Brain microvascular endothelial cell (primary cell): ENCODE results near the gene RAD21L1.

ENCODE experiments used
- DNase-seq: peaks from one replicate; pipeline ENCODE4 v3.0.0-alpha.2; 2020
- H3K27ac ChIP-seq: fragments of 250-450 bp; sonication (Bioruptor Pico); 2 replicates; pipeline ENCODE4 v1.5.1; 2020; ENCODE audit warnings: mild to moderate bottlenecking, moderate library complexity
- H3K27me3 ChIP-seq: fragments of 250-450 bp; sonication (Bioruptor Pico); replicated peaks from 2 replicates; pipeline ENCODE4 v1.5.1; 2020; ENCODE audit warnings: mild to moderate bottlenecking
- H3K36me3 ChIP-seq: fragments of 250-450 bp; sonication (Bioruptor Pico); replicated peaks from 2 replicates; pipeline ENCODE4 v1.5.1; 2020; ENCODE audit warnings: mild to moderate bottlenecking
- H3K4me3 ChIP-seq: 2 replicates; pipeline ENCODE4 v1.5.1; 2011; ENCODE audit warnings: low read depth, mild to moderate bottlenecking, control low read depth, low read length, moderate library complexity
- in situ Hi-C: cut with HindIII; loops from 2 replicates; pipeline ENCODE4 v1.10.0; 2017; ENCODE audit warnings: low sequenced_read_pairs, low pct_ligation_motif_present
- TF ChIP-seq, protein P1 (sequence below): IDR thresholded peaks from 2 replicates; pipeline ENCODE4 v1.5.1; 2011; ENCODE audit warnings: low read depth, mild to moderate bottlenecking, moderate library complexity, low read length, control low read depth, inconsistent platforms; ENCODE audit errors: missing control alignments

Gene RAD21L1

DNA sequence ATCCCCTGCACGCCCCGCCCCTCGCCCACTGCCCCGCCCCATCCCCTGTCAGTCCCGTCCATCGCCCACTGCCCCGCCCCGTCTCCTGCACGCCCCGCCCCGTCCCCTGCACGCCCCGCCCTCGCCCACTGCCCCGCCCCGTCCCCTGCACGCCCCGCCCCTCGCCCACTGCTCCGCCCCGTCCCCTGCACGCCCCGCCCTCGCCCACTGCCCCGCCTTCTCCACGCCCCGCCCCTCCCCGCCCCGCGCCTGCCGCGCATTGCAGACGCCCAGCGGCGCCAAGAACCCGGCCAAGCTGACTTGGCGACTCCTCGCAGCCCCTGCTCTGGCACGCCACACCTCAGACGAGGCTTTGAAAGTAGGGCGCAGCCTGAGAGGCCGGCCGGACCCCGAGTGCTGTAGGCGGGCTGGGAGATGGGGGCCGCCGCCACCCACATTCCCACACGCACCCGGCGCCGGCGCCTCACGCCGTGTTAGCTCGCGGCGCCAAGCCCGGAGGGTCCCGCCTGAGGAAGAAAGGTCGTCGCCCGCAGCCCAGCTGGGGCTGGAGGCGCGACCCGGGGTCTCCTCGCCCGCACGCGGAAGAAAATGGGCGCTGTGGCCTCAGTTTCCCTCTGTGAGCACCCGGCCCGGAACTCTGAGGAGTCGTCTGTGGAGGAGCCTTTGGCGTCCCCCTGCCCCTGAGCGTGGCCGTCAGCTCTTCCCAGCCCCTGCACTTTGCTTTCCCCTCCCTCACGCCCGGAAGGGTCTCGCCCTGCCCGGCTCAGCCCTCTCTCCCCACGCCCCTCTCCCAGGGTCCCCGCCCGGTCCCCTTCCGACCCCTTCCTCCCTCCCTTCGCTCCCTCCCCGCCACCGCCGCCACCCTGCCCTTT, at the start of gene RAD21L1:
RAD21L1 (plus strand) TSS at position 262 of the 872 bp plus-strand sequence. CDS start 2,410 bp downstream, outside the sequence.
- Histone ChIP-seq H3K27ac (no peak within 1 kb of the TSS), H3K27me3 (peaks cover 2% of the 10 kb centered on the region)
- in situ Hi-C loops: no loop called here

DNA sequence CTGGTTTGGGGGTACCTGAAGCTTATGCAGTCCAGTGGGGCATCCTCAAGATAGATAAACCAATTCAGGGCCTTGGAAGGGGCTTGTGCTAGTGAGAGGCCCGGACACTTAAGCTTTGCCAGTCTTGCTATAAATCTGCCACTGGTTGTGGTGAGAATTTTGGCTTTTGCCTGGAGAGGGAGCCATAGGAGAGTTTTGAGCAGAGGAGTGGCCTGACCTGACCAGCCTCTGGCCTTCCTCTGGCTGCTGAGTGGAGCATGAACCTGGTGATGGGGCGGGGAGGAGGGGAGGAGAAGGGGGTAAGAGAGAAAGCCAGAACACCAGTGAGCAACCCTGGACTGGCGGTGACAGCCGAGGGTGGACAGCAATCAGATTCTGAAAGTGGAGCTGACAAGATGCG, 48.2 kb upstream of the RAD21L1 start:
- Histone ChIP-seq H3K27ac (no peak overlapping the region), H3K4me3 (no peak overlapping the region), H3K36me3 (no peaks in the 10 kb centered on the region), H3K27me3 (no peaks in the 10 kb centered on the region)
- DNase-seq: no peak
- in situ Hi-C loops: no loop called here
- TF ChIP-seq, protein P1, sequence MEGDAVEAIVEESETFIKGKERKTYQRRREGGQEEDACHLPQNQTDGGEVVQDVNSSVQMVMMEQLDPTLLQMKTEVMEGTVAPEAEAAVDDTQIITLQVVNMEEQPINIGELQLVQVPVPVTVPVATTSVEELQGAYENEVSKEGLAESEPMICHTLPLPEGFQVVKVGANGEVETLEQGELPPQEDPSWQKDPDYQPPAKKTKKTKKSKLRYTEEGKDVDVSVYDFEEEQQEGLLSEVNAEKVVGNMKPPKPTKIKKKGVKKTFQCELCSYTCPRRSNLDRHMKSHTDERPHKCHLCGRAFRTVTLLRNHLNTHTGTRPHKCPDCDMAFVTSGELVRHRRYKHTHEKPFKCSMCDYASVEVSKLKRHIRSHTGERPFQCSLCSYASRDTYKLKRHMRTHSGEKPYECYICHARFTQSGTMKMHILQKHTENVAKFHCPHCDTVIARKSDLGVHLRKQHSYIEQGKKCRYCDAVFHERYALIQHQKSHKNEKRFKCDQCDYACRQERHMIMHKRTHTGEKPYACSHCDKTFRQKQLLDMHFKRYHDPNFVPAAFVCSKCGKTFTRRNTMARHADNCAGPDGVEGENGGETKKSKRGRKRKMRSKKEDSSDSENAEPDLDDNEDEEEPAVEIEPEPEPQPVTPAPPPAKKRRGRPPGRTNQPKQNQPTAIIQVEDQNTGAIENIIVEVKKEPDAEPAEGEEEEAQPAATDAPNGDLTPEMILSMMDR: peak; percentile 27

More for the DNA sequence above, at the start of gene RAD21L1:
- Histone ChIP-seq H3K36me3 (no peaks in the 10 kb centered on the region), H3K4me3 (peak within 1 kb of the TSS; percentile 62)
- DNase-seq: peak; percentile 58
- TF ChIP-seq, protein P1: no peak

DNA sequence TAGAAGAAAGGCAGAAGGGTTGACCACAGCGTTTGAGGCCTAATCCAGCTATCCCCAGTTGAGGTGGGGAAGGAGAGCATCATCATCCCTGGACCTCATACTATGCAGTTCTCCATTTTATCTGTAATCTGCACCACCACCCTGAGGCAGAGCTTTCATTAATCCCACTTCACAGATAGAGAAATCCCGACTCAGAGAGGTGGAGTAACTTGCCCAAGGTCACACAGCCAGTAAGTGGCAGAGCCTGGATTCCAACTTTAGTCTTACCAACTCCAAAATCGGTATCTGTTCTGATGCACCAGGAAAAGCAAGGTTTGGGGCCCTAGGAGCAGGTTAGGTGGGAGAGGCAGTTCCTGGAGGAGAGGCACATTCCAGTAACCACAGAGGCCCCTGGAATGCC, 47.7 kb upstream of the RAD21L1 start:
- peaks cover under 1% of the 10 kb centered on the region for H3K27me3 ChIP-seq
- TF ChIP-seq, protein P1: no peak
- H3K36me3 ChIP-seq: no peaks in the 10 kb centered on the region
- no peak for DNase-seq
- no peak overlapping the region for H3K4me3 ChIP-seq
- in situ Hi-C loops: no loop called here
- no peak overlapping the region for H3K27ac ChIP-seq

DNA sequence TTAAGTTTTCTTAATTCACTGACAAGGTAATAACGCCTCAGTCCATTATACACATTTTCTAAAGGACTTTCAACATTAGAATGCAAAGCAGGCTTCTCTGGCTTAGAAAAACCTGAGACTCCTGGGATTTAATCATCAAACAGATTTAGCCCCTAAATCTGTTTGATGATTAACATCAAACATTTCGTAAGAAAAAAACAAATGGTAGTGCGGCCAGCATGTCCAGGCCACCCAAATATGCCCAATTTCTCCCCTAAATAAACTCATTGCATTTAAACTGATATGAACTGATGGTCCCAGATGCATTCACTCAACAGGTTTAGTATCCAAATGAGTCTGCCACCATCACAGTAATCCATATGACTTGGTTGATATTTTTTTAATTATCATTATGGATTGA, 47.2 kb upstream of the RAD21L1 start:
- TF ChIP-seq, protein P1: no peak
- in situ Hi-C loops: no loop called here
- Histone ChIP-seq H3K36me3 (no peaks in the 10 kb centered on the region), H3K27me3 (peaks cover 3% of the 10 kb centered on the region), H3K27ac (no peak overlapping the region), H3K4me3 (no peak overlapping the region)
- DNase-seq: no peak

DNA sequence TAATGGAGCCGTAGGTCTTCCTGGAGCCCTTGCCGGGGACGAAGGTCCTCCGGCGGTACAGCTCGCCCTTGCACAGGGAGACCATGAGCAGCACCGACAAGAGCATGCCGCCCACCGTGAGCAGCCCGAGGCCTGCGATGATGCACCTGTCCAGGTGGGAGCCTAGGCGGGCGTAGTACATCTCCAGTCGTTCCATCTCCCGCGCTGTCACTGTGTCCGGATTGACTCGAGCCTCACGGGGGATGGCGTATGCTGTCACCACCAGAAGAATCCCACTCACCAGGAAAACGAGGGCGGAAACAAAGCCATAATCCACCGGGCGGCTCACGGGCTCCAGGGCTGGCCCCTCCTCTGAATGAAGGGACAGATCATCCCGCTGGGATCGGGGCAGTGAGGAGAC, 44.9 kb upstream of the RAD21L1 start:
- H3K27ac ChIP-seq: no peak overlapping the region
- in situ Hi-C loops: no loop called here
- no peaks in the 10 kb centered on the region for H3K36me3 ChIP-seq
- TF ChIP-seq, protein P1: no peak
- H3K4me3 ChIP-seq: no peak overlapping the region
- DNase-seq: no peak
- H3K27me3 ChIP-seq: peaks cover 16% of the 10 kb centered on the region
